A673 (cell line): Measurements from ENCODE around the gene WNT5A. TPM values are rescaled to one million over a fixed set of nuclear protein-coding genes. Genes with fewer than 3 reads are reported as not detected.

ENCODE experiments used
- BruUV-seq: library from RNA; stranded (reverse); fragments of 400-500 nt; replicated peaks from 2 replicates; lab custom pipeline; 2021; lab: Mats Ljungman, UMichigan
- CTCF ChIA-PET: fragments of 300-600 bp; sonication (Branson Sonifier 250); formaldehyde crosslinking; loops from one replicate; lab custom pipeline; 2022; ENCODE audit warnings: antibody characterized with exemption; lab: Charles Lee
- POLR2A ChIA-PET: fragments of 300-600 bp; sonication (Branson Sonifier 250); formaldehyde crosslinking; loops from one replicate; lab custom pipeline; 2022; ENCODE audit warnings: antibody characterized with exemption; ENCODE audit not compliant: low non-redundant PET; lab: Charles Lee
- DNase-seq: peaks from one replicate; pipeline ENCODE4 v3.0.0-alpha.2; 2015; ENCODE audit warnings: low spot score
- H3K27ac ChIP-seq: fragments of 200-600 bp; sonication (generic); 2 replicates; pipeline ENCODE4 v1.5.1; 2016; ENCODE audit warnings: mixed run types, low read depth, mild to moderate bottlenecking, mixed read lengths, antibody characterized with exemption, low read length; ENCODE audit not compliant: poor library complexity, severe bottlenecking
- H3K27me3 ChIP-seq: fragments of 200-600 bp; sonication (generic); replicated peaks from 2 replicates; pipeline ENCODE4 v1.6.1; 2017; ENCODE audit warnings: mixed run types, low read depth, mild to moderate bottlenecking, mixed read lengths, antibody characterized with exemption, low read length; ENCODE audit not compliant: insufficient read depth, poor library complexity
- H3K36me3 ChIP-seq: fragments of 200-600 bp; sonication (generic); 2 replicates; pipeline ENCODE4 v1.6.1; 2016; ENCODE audit warnings: mixed run types, mild to moderate bottlenecking, mixed read lengths, antibody characterized with exemption, low read length; ENCODE audit not compliant: insufficient read depth, poor library complexity, severe bottlenecking
- H3K4me1 ChIP-seq: fragments of 200-600 bp; sonication (generic); 2 replicates; pipeline ENCODE4 v1.6.1; 2017; ENCODE audit warnings: mixed run types, mild to moderate bottlenecking, mixed read lengths, antibody characterized with exemption, low read length; ENCODE audit not compliant: insufficient read depth, poor library complexity, severe bottlenecking
- H3K4me3 ChIP-seq: fragments of 200-600 bp; sonication (generic); 2 replicates; pipeline ENCODE4 v1.5.1; 2016; ENCODE audit warnings: low read depth, mixed run types, mild to moderate bottlenecking, mixed read lengths, low read length; ENCODE audit not compliant: poor library complexity, severe bottlenecking
- H3K9me3 ChIP-seq: fragments of 200-600 bp; sonication (generic); 2 replicates; pipeline ENCODE4 v1.6.1; 2016; ENCODE audit warnings: mixed run types, low read depth, mild to moderate bottlenecking, mixed read lengths, antibody characterized with exemption, low read length; ENCODE audit not compliant: poor library complexity, severe bottlenecking
- CTCF ChIP-seq: fragments of 300-800, 200-600 bp; sonication (generic); conservative IDR thresholded peaks from 2 replicates; pipeline ENCODE4 v1.5.1; 2017; ENCODE audit warnings: low read depth, mild to moderate bottlenecking, antibody characterized with exemption, low read length, moderate library complexity, mixed read lengths
- EZH2 ChIP-seq: fragments of 200-600 bp; sonication (generic); IDR thresholded peaks from 2 replicates; pipeline ENCODE4 v1.6.1; 2017; ENCODE audit warnings: borderline replicate concordance, low read depth, mild to moderate bottlenecking, mixed read lengths, antibody characterized with exemption, low read length; ENCODE audit not compliant: poor library complexity, severe bottlenecking
- intact Hi-C: fragments of 100-400 bp; cut with micrococcal nuclease; formaldehyde crosslinking; loops from one replicate; pipeline ENCODE4 v1.10.0; 2022; ENCODE audit not compliant: unreplicated experiment
- total RNA-seq: library from RNA; stranded (reverse); gene quantifications from 2 replicates; pipeline ENCODE4 v1.2.3, GENCODE V29; 2021

WNT5A gene
- total RNA-seq, 1 experiment from 2014 or later = 18.9 TPM

GRCh38 chr3:55525436-55525835 is 38.3 kb upstream of the WNT5A start:
- no peaks in the 10 kb centered on the region for H3K36me3 ChIP-seq
- TF ChIP-seq EZH2 = no peak
- TF ChIP-seq CTCF = no peak
- no peaks in the 10 kb centered on the region for H3K9me3 ChIP-seq
- no peak overlapping the region for H3K27ac ChIP-seq
- H3K4me1 ChIP-seq = no peaks in the 10 kb centered on the region
- H3K27me3 ChIP-seq = no peaks in the 10 kb centered on the region
- ChIA-PET POLR2A (no interaction called here), CTCF (no interaction called here)
- DNase-seq = no peak
- no peak overlapping the region for H3K4me3 ChIP-seq
- BruUV-seq = no TSS peak
- intact Hi-C loops = no loop called here

GRCh38 chr3:55524565-55525244 is 37.6 kb upstream of the WNT5A start:
- intact Hi-C loops = no loop called here

GRCh38 chr3:55523471-55523870 is 36.4 kb upstream of the WNT5A start:
- Histone ChIP-seq H3K4me3 (no peak overlapping the region), H3K27ac (no peak overlapping the region), H3K27me3 (no peaks in the 10 kb centered on the region), H3K4me1 (peaks cover 2% of the 10 kb centered on the region), H3K9me3 (no peaks in the 10 kb centered on the region), H3K36me3 (no peaks in the 10 kb centered on the region)
- DNase-seq = no peak
- intact Hi-C loops = no loop called here
- ChIA-PET CTCF (no interaction called here), POLR2A (no interaction called here)
- TF ChIP-seq EZH2 = no peak
- TF ChIP-seq CTCF = no peak
- no TSS peak for BruUV-seq

More at GRCh38 chr3:55524565-55525244, 37.6 kb upstream of the WNT5A start:
- ChIA-PET POLR2A (interaction anchor here (0.6 kb wide), 1 partner anchor 37 kb away, joined by 4 read pairs; no protein-coding TSS in a partner anchor), CTCF (no interaction called here)
- H3K27ac ChIP-seq = no peak overlapping the region
- H3K4me1 ChIP-seq = no peaks in the 10 kb centered on the region
- peak; percentile 8 for DNase-seq
- H3K36me3 ChIP-seq = no peaks in the 10 kb centered on the region
- H3K9me3 ChIP-seq = no peaks in the 10 kb centered on the region
- no peak overlapping the region for H3K4me3 ChIP-seq
- no TSS peak for BruUV-seq
- TF ChIP-seq EZH2 (no peak), CTCF (no peak)
- H3K27me3 ChIP-seq = no peaks in the 10 kb centered on the region
